ENCODE data around the gene VPS54. TPM values are rescaled to one million over a fixed set of nuclear protein-coding genes. Genes with fewer than 3 reads are reported as not detected.

Gene VPS54
- total RNA-seq, 1 donor: 18.8 TPM

DNA sequence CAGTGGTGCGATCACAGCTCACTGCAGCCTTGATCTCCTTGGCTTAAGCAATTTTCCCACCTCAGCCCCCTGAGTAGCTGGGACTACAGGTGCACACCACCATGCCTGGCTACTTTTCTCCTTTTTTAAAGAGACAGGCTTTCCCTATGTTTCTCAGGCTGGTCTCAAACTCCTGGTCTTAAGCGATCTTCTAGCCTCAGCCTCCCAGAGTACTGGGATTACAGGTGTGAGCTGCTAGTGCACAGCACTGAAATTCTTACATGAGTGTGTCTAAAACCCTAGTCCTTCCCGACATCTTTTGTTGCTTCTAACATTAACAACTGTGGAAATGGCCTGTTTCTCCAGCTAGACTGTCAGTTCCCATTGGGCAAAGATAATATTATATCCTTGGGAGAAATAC is 174.6 kb downstream of the VPS54 start:
- Histone ChIP-seq H3K27me3 (ENCODE audit: insufficient read depth, low read length) (no peaks in the 10 kb centered on the region), H3K9me3 (ENCODE audit: low read depth, low read length) (no peaks in the 10 kb centered on the region), H4K20me1 (ENCODE audit: insufficient read depth, low read length) (peaks cover 32% of the 10 kb centered on the region), H3K4me2 (ENCODE audit: insufficient read depth, low read length) (peak overlapping the region; percentile 36), H2AFZ (ENCODE audit: low read length) (no peak overlapping the region), H3K4me3 (ENCODE audit: insufficient read depth, low read length) (no peak overlapping the region), H3K27ac (ENCODE audit: low read depth, low read length) (no peak overlapping the region), H3K79me2 (ENCODE audit: insufficient read depth, low read length) (peaks cover 79% of the 10 kb centered on the region), H3K36me3 (ENCODE audit: insufficient read depth, low read length) (no peaks in the 10 kb centered on the region), H3K4me1 (ENCODE audit: insufficient read depth, low read length) (peaks cover 30% of the 10 kb centered on the region)
- no peak for DNase-seq (ENCODE audit: insufficient read length, low spot score, missing footprints)
- TF ChIP-seq, protein P1, sequence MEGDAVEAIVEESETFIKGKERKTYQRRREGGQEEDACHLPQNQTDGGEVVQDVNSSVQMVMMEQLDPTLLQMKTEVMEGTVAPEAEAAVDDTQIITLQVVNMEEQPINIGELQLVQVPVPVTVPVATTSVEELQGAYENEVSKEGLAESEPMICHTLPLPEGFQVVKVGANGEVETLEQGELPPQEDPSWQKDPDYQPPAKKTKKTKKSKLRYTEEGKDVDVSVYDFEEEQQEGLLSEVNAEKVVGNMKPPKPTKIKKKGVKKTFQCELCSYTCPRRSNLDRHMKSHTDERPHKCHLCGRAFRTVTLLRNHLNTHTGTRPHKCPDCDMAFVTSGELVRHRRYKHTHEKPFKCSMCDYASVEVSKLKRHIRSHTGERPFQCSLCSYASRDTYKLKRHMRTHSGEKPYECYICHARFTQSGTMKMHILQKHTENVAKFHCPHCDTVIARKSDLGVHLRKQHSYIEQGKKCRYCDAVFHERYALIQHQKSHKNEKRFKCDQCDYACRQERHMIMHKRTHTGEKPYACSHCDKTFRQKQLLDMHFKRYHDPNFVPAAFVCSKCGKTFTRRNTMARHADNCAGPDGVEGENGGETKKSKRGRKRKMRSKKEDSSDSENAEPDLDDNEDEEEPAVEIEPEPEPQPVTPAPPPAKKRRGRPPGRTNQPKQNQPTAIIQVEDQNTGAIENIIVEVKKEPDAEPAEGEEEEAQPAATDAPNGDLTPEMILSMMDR (IDR thresholded peaks at IDR 0.05; ENCODE audit: extremely low read depth, low read depth, low read length): no peak

DNA sequence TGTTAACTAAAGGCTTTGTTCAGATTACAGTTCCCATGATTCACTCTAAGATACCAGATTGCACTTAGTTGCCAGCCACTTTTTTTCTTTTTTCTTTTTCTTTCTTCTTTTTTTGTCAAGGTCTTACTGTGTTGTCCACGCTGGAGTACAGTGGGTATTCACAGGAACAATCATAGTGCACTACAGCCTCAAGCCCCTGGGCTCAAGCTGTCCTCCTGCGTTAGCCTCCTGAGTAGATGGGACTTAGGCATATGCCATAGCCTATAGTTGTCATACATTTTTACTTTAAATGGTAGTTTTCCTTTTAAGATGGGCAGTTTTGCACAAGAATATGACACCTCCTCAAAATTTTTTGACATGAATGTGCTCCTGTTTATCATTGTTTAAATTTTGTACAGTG is 175.4 kb downstream of the VPS54 start:
- H2AFZ ChIP-seq (ENCODE audit: low read length): no peak overlapping the region
- H3K27ac ChIP-seq (ENCODE audit: low read depth, low read length): no peak overlapping the region
- no peaks in the 10 kb centered on the region for H3K36me3 ChIP-seq (ENCODE audit: insufficient read depth, low read length)
- peak overlapping the region; percentile 93 for H3K4me2 ChIP-seq (ENCODE audit: insufficient read depth, low read length)
- H3K27me3 ChIP-seq (ENCODE audit: insufficient read depth, low read length): no peaks in the 10 kb centered on the region
- DNase-seq (ENCODE audit: insufficient read length, low spot score, missing footprints): no peak
- H3K9me3 ChIP-seq (ENCODE audit: low read depth, low read length): no peaks in the 10 kb centered on the region
- peaks cover 27% of the 10 kb centered on the region for H4K20me1 ChIP-seq (ENCODE audit: insufficient read depth, low read length)
- H3K79me2 ChIP-seq (ENCODE audit: insufficient read depth, low read length): peaks cover 70% of the 10 kb centered on the region
- H3K4me1 ChIP-seq (ENCODE audit: insufficient read depth, low read length): peaks cover 25% of the 10 kb centered on the region
- no peak overlapping the region for H3K4me3 ChIP-seq (ENCODE audit: insufficient read depth, low read length)
- TF ChIP-seq, protein P1 (IDR thresholded peaks at IDR 0.05; ENCODE audit: extremely low read depth, low read depth, low read length): no peak

DNA sequence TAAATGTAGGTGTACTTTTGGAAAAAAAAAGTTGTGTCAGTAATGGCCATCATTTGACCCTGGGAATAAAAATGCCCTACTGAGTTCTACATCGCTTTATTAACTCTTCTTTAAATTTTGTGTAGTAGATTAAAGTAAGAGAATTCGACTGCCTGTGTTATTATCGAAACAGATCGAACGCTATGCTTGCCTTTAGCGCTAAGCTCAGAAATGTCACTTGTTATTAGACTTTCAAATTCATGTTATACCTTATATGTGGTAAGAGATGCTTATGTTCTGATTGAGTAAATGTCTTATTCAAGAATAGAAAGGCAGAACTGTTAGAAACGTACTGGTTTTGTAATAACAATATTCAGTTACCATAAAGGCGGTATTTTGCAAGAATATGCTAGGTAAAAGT is 176.1 kb downstream of the VPS54 start:
- Histone ChIP-seq H3K9me3 (ENCODE audit: low read depth, low read length) (no peaks in the 10 kb centered on the region), H3K27ac (ENCODE audit: low read depth, low read length) (peak overlapping the region; percentile 89), H4K20me1 (ENCODE audit: insufficient read depth, low read length) (peaks cover 27% of the 10 kb centered on the region), H2AFZ (ENCODE audit: low read length) (peak overlapping the region; percentile 11), H3K27me3 (ENCODE audit: insufficient read depth, low read length) (no peaks in the 10 kb centered on the region), H3K36me3 (ENCODE audit: insufficient read depth, low read length) (no peaks in the 10 kb centered on the region), H3K4me3 (ENCODE audit: insufficient read depth, low read length) (peak overlapping the region; percentile 82), H3K4me1 (ENCODE audit: insufficient read depth, low read length) (peaks cover 25% of the 10 kb centered on the region), H3K4me2 (ENCODE audit: insufficient read depth, low read length) (peak overlapping the region; percentile 93), H3K79me2 (ENCODE audit: insufficient read depth, low read length) (peaks cover 64% of the 10 kb centered on the region)
- DNase-seq (ENCODE audit: insufficient read length, low spot score, missing footprints): no peak
- TF ChIP-seq, protein P1 (IDR thresholded peaks at IDR 0.05; ENCODE audit: extremely low read depth, low read depth, low read length): no peak

DNA sequence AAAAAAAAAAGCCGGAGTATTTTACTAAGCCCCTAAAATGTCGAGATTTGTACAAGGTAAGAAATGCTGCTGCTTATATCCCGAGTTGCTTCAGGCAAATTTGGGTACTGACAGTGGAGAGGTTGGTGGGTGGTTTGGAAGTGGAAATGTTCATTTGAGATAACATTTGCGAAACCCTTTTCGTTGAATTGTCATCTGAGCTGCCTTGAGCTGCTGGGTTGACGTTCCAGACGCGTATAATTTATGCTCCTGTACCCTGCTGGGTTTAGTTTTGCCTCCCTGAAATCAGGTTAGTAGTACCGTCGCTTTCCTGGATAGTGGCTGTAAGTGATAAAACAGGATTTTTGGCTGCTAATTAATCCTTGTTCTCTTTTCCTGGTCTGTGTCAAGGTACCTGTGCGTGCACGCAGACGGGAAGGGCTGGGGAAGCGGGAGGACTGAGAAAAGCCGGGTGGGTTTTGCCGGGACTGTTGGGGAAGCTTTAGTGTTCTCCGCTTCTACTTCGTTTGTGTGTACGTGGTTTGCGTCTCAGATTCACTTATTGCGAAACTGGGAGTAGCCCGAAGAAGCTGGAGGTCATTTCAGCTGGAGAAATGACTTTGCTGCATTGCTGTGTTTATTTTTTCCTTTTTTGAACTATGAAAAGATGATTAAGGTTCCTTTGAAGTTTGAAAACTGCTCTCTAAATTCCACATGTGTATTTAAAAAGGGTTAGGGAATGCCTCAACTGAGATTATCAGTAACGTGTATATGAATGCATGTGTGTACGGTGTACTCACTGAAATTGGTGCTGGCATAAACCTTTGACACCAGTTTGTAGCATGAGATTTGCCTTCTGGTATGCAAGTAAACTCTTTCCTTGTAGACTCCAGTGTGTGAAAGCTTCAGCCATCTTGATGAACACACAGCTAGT is 176.8 kb downstream of the VPS54 start:
- H3K9me3 ChIP-seq (ENCODE audit: low read depth, low read length): no peaks in the 10 kb centered on the region
- TF ChIP-seq, protein P1 (IDR thresholded peaks at IDR 0.05; ENCODE audit: extremely low read depth, low read depth, low read length): no peak
- no peaks in the 10 kb centered on the region for H3K27me3 ChIP-seq (ENCODE audit: insufficient read depth, low read length)
- H3K36me3 ChIP-seq (ENCODE audit: insufficient read depth, low read length): no peaks in the 10 kb centered on the region
- peak overlapping the region; percentile 82 for H3K4me3 ChIP-seq (ENCODE audit: insufficient read depth, low read length)
- H3K79me2 ChIP-seq (ENCODE audit: insufficient read depth, low read length): peaks cover 57% of the 10 kb centered on the region
- peaks cover 27% of the 10 kb centered on the region for H4K20me1 ChIP-seq (ENCODE audit: insufficient read depth, low read length)
- peak; percentile 68 for DNase-seq (ENCODE audit: insufficient read length, low spot score, missing footprints)
- H2AFZ ChIP-seq (ENCODE audit: low read length): peak overlapping the region; percentile 55
- peaks cover 25% of the 10 kb centered on the region for H3K4me1 ChIP-seq (ENCODE audit: insufficient read depth, low read length)
- peak overlapping the region; percentile 89 for H3K27ac ChIP-seq (ENCODE audit: low read depth, low read length)
- H3K4me2 ChIP-seq (ENCODE audit: insufficient read depth, low read length): peak overlapping the region; percentile 93

Measured in osteoblast (primary cell).